K562 (cell line): ENCODE results near the gene ABCC9. TPM values are rescaled to one million over a fixed set of nuclear protein-coding genes. Genes with fewer than 3 reads are reported as not detected.

ENCODE experiments used
- ATAC-seq: fragments of 200-7000 bp; cut with Tn5 transposase; 3 replicates; pipeline ENCODE4 v1.9.1; 2020; ENCODE audit warnings: moderate library complexity
- BruUV-seq: library from RNA; stranded (reverse); fragments of 400-500 nt; replicated peaks from 2 replicates; lab custom pipeline; 2021; lab: Mats Ljungman, UMichigan
- CTCF ChIA-PET: fragments of 300-600 bp; formaldehyde crosslinking; extraction: SDS; loops from one replicate; lab custom pipeline; 2021; ENCODE audit warnings: low intra/inter-chr PET ratio; lab: Yijun Ruan, JAX
- POLR2A ChIA-PET: fragments of 300-600, 350-650 bp; sonication (Branson Sonifier 250); formaldehyde crosslinking; extraction: SDS; loops from one replicate; lab custom pipeline; 2021; ENCODE audit warnings: antibody characterized with exemption, inconsistent platforms; lab: Yijun Ruan, JAX
- DNase-seq, 4 experiments: peaks; one replicate each; pipeline versions ENCODE4 v3.0.0 to v3.0.0-alpha.2; 2011 to 2018; ENCODE audit warnings: low spot score in 3 of 4, mixed read lengths in 3 of 4; ENCODE audit errors: extremely low read depth in 1 of 4
- FAIRE-seq: peaks from 2 replicates; lab custom pipeline; 2011; peaks lifted over from hg19 to GRCh38; lab: Jason Lieb, UNC
- H2AFZ ChIP-seq: 2 replicates; pipeline ENCODE4 v1.6.0; 2011; ENCODE audit warnings: low read depth, low read length, control low read depth, inconsistent platforms
- H3K27ac ChIP-seq: fragments of 200-600 bp; 3 replicates; pipeline ENCODE4 v1.8.0; 2011; ENCODE audit warnings: low read depth, mild to moderate bottlenecking, control low read depth, inconsistent platforms, low read length, moderate library complexity, mixed read lengths; ENCODE audit errors: extremely low read depth
- H3K27me3 ChIP-seq, 2 experiments: fragments of 300-600 bp in 1 of 2; 2 replicates in 1 of 2; 3 replicates in 1 of 2; pipeline versions ENCODE4 v1.6.0 to v1.8.0; 2011; ENCODE audit warnings: inconsistent platforms in 2 of 2, low read length in 2 of 2, mild to moderate bottlenecking in 1 of 2, mixed read lengths in 1 of 2, moderate library complexity in 1 of 2; ENCODE audit not compliant: control insufficient read depth in 2 of 2, insufficient read depth in 2 of 2
- H3K36me3 ChIP-seq: fragments of 300-600 bp; 3 replicates; pipeline ENCODE4 v1.8.0; 2011; ENCODE audit warnings: mild to moderate bottlenecking, low read length, inconsistent platforms; ENCODE audit not compliant: control insufficient read depth, insufficient read depth
- H3K4me1 ChIP-seq, 2 experiments: fragments of 200-600 bp in 1 of 2; replicated peaks in 1 of 2; 2 replicates in 1 of 2; 3 replicates in 1 of 2; pipeline versions ENCODE4 v1.5.1 to v1.8.0; 2011; ENCODE audit warnings: inconsistent platforms in 2 of 2, low read length in 2 of 2, mild to moderate bottlenecking in 1 of 2, mixed read lengths in 1 of 2, moderate library complexity in 1 of 2; ENCODE audit not compliant: control insufficient read depth in 2 of 2, insufficient read depth in 2 of 2
- H3K4me2 ChIP-seq: 2 replicates; pipeline ENCODE4 v1.6.1; 2011; ENCODE audit warnings: low read length, control low read depth, inconsistent platforms, mixed read lengths; ENCODE audit not compliant: insufficient read depth
- H3K4me3 ChIP-seq: fragments of 200-600 bp; sonication (generic), shearing (Covaris generic); 2 replicates; pipeline ENCODE4 v1.5.1; 2016; ENCODE audit warnings: control low read depth, inconsistent platforms
- H3K79me2 ChIP-seq: fragments of 200-600 bp; 3 replicates; pipeline ENCODE4 v1.8.0; 2011; ENCODE audit warnings: low read length, inconsistent platforms; ENCODE audit not compliant: control insufficient read depth, insufficient read depth
- H3K9ac ChIP-seq, 2 experiments: 2 replicates each; pipeline versions ENCODE4 v1.6.0 to v1.6.1; 2011; ENCODE audit warnings: low read depth in 2 of 2, low read length in 2 of 2, control low read depth in 1 of 2, inconsistent platforms in 1 of 2, mild to moderate bottlenecking in 1 of 2, mixed read lengths in 1 of 2; ENCODE audit not compliant: insufficient read depth in 1 of 2
- H3K9me1 ChIP-seq: one replicate; pipeline ENCODE4 v1.6.0; 2011; ENCODE audit warnings: inconsistent platforms, mild to moderate bottlenecking, low read length, moderate library complexity; ENCODE audit not compliant: control insufficient read depth, insufficient read depth
- H3K9me3 ChIP-seq: replicated peaks from 2 replicates; pipeline ENCODE4 v1.5.1; 2011; ENCODE audit warnings: low read depth, low read length, inconsistent platforms; ENCODE audit not compliant: control insufficient read depth, insufficient read depth
- H4K20me1 ChIP-seq: replicated peaks from 2 replicates; pipeline ENCODE4 v1.6.1; 2011; ENCODE audit warnings: low read length, inconsistent platforms, mixed read lengths; ENCODE audit not compliant: control insufficient read depth, insufficient read depth
- BRF2 ChIP-seq: IDR thresholded peaks from 3 replicates; pipeline ENCODE4 v1.6.1; 2011; ENCODE audit warnings: borderline replicate concordance, mild to moderate bottlenecking; ENCODE audit not compliant: insufficient read length, insufficient read depth
- CBFA2T2 ChIP-seq: fragments of 450-650 bp; conservative IDR thresholded peaks from 2 replicates; pipeline ENCODE4 v1.6.1; 2017; ENCODE audit warnings: mild to moderate bottlenecking
- DEAF1 ChIP-seq: fragments of 450-650 bp; formaldehyde crosslinking; IDR thresholded peaks from 2 replicates; pipeline ENCODE4 v1.4.0; 2020; ENCODE audit warnings: mild to moderate bottlenecking, moderate library complexity
- FOSL1 ChIP-seq: fragments of 200-800 bp; sonication (Bioruptor generic); conservative IDR thresholded peaks from 2 replicates; pipeline ENCODE4 v1.6.1; 2016; ENCODE audit warnings: missing genetic modification characterization, missing compliant biosample characterization
- FOXP4 ChIP-seq: sonication (generic); formaldehyde crosslinking; IDR thresholded peaks from 2 replicates; pipeline ENCODE4 v1.8.0; 2022; ENCODE audit warnings: mild to moderate bottlenecking, missing genetic modification reagents, borderline replicate concordance
- HNRNPLL ChIP-seq: fragments of 200-400 bp; formaldehyde crosslinking; IDR thresholded peaks from 2 replicates; pipeline ENCODE4 v1.6.1; 2017; ENCODE audit warnings: low read length, low read depth, mild to moderate bottlenecking; ENCODE audit not compliant: poor library complexity, severe bottlenecking
- NR2C1 ChIP-seq, 2 experiments: fragments of 450-650 bp; IDR thresholded peaks; 2 replicates each; pipeline ENCODE4 v1.6.1; 2017; ENCODE audit warnings: mild to moderate bottlenecking in 2 of 2, antibody characterized with exemption in 1 of 2, inconsistent platforms in 1 of 2, missing compliant biosample characterization in 1 of 2, missing genetic modification characterization in 1 of 2
- U2AF1 ChIP-seq: fragments of 200-400 bp; formaldehyde crosslinking; optimal IDR thresholded peaks from 2 replicates; pipeline ENCODE3; 2017; ENCODE audit warnings: mild to moderate bottlenecking, low read depth, low read length, moderate library complexity
- VEZF1 ChIP-seq: fragments of 200-800 bp; sonication (Bioruptor generic); IDR thresholded peaks from 2 replicates; pipeline ENCODE4 v1.6.1; 2017; ENCODE audit warnings: missing genetic modification characterization, missing compliant biosample characterization
- ZBTB7A ChIP-seq: IDR thresholded peaks from 2 replicates; pipeline ENCODE4 v1.6.1; 2011; ENCODE audit warnings: low read depth, mild to moderate bottlenecking, low read length, moderate library complexity, borderline replicate concordance; ENCODE audit not compliant: control insufficient read depth
- ZEB2 ChIP-seq: fragments of 450-650 bp; IDR thresholded peaks from 2 replicates; pipeline ENCODE4 v1.6.1; 2016
- ZNF444 ChIP-seq: fragments of 250-450 bp; sonication (Bioruptor Pico); IDR thresholded peaks from 2 replicates; pipeline ENCODE4 v1.4.0; 2020; ENCODE audit warnings: mild to moderate bottlenecking, moderate library complexity
- ZNF699 ChIP-seq: fragments of 250-450 bp; sonication (Bioruptor Pico); IDR thresholded peaks from 2 replicates; pipeline ENCODE4 v1.8.0; 2021; ENCODE audit warnings: mild to moderate bottlenecking, moderate library complexity; ENCODE audit not compliant: insufficient replicate concordance
- ZSCAN32 ChIP-seq: fragments of 450-650 bp; formaldehyde crosslinking; IDR thresholded peaks from 2 replicates; pipeline ENCODE4 v1.4.0; 2020; ENCODE audit warnings: mild to moderate bottlenecking, moderate library complexity
- WGBS: fragments of 100-300 bp; shearing (Covaris generic); methylation state at CpG from one replicate; pipeline ENCODE4 v1.1.6; 2016; ENCODE audit warnings: low coverage, mixed read lengths; ENCODE audit not compliant: insufficient coverage; ENCODE audit errors: missing lambda C conversion rate; 5-methylcytosine and 5-hydroxymethylcytosine counted together
- in situ Hi-C: fragments of 300-500 bp; cut with MboI; formaldehyde crosslinking; loops from 4 replicates; pipeline ENCODE4 v1.15.0; 2018; ENCODE audit warnings: inconsistent platforms, mixed read lengths
- intact Hi-C: fragments of 100-400 bp; cut with micrococcal nuclease; formaldehyde crosslinking; loops from 2 replicates; pipeline ENCODE4 v1.14.2; 2022
- polyA plus RNA-seq, 8 experiments: library from polyadenylated mRNA; depleted of rRNA in 4 of 8; stranded (reverse) in 5 of 8; unstranded in 3 of 8; fragments of >200 nt; fragmentation: Nextera tagmentation in 2 of 8; fragmentation: Illumina TruSeq in 1 of 8; extraction: Ambion mirVana in 2 of 8; extraction: Trizol in 1 of 8; gene quantifications; 2 replicates each; pipeline versions ENCODE4 v1.2.1 to v1.2.3, GENCODE V29; 2011 to 2014; ENCODE audit warnings: inconsistent platforms in 1 of 8, missing spikeins in 1 of 8
- total RNA-seq, 7 experiments: library from RNA; depleted of rRNA in 6 of 7; stranded (reverse); fragments of >200 nt in 6 of 7; fragmentation: Illumina TruSeq in 2 of 7; extraction: Trizol in 2 of 7; gene quantifications; 2 replicates each; pipeline versions ENCODE4 v1.2.1 to v1.2.3, GENCODE V29; 2011 to 2021; ENCODE audit warnings: low replicate concordance in 1 of 7

The ABCC9 gene
- total and polyA plus RNA-seq, 9 of the 15 experiments (the other 6 are each of a cell fraction or from before 2014, with no cell fraction given): 0.05 to 0.40 (median 0.18) TPM

- DNase-seq (peak; percentile 56 to 84 (median 57)), ATAC-seq (peak; percentile 87), FAIRE-seq (no peak)
- 3% methylated on average over 15 of the region's 49 CpGs for WGBS
- peaks cover 0 to 8% of the 10 kb centered on the region in 2 experiments; a peak in 3 of 5 replicates for H3K4me1 ChIP-seq
- H3K4me2 ChIP-seq: peak within 1 kb of the TSS; percentile 58
- H3K79me2 ChIP-seq: peaks cover 5% of the 10 kb centered on the region; the same call in 2 of the 3 replicates
- BruUV-seq: TSS peak; percentile 45
- no peaks in the 10 kb centered on the region for H4K20me1 ChIP-seq
- H3K4me3 ChIP-seq: peak within 1 kb of the TSS; percentile 47
- ChIA-PET CTCF (no interaction called here), POLR2A (interaction anchor here (0.7 to 1.3 kb wide), 3 partner anchors 8 to 69 kb away, joined by 3 to 5 read pairs (median 3); no protein-coding TSS in a partner anchor)
- H2AFZ ChIP-seq: peak within 1 kb of the TSS; percentile 68
- H3K9me3 ChIP-seq: no peaks in the 10 kb centered on the region
- peak within 1 kb of the TSS; percentile 63 to 82 for H3K9ac ChIP-seq
- in situ Hi-C loops: no loop called here
- H3K27ac ChIP-seq: peak within 1 kb of the TSS; percentile 78
- no peaks in the 10 kb centered on the region; a peak in 1 of 5 replicates for H3K27me3 ChIP-seq
- intact Hi-C loops: loop anchor here (5.0 kb wide), 1 partner anchor 213 kb away; no protein-coding TSS in a partner anchor
- no peaks in the 10 kb centered on the region for H3K9me1 ChIP-seq
- no peaks in the 10 kb centered on the region; the same call in 2 of the 3 replicates for H3K36me3 ChIP-seq
- TF ChIP-seq ZNF699 (no peak), ZEB2 (no peak), U2AF1 (no peak), ZNF444 (CRISPR knock-in tag) (peak; percentile 56; the same call in 1 of the 2 replicates), ZBTB7A (peak; percentile 51; the same call in 1 of the 2 replicates), DEAF1 (CRISPR knock-in tag) (no peak), VEZF1 (CRISPR knock-in tag) (peak; percentile 92), FOXP4 (CRISPR knock-in tag) (no peak), NR2C1 (IDR thresholded peaks at IDR 0.05) (no peak), NR2C1 (tag; IDR thresholded peaks at IDR 0.05) (no peak), FOSL1 (tag) (no peak), ZSCAN32 (CRISPR knock-in tag) (no peak), CBFA2T2 (no peak), BRF2 (no peak), HNRNPLL (peak; percentile 47)
These were observed 166.7 kb downstream of the ABCC9 start, which contains the start of gene KCNJ8 for GRCh38 chr12:21774358-21775132. Gene KCNJ8, minus strand, starts transcription at chr12:21774706. Its CDS starts 1,090 bp downstream, at chr12:21773616.
